ENCODE data around the gene MRFAP1L1.
"Not testable (repeated sequence)": the region's sequence is repeated elsewhere in the genome, so short reads cannot be mapped to it uniquely, and the experiment has no call there.

The MRFAP1L1 gene

GRCh38 chr4:6728320-6729029 is 18.8 kb upstream of the MRFAP1L1 start:
- Mint-ChIP-seq H3K4me1 (peaks cover 10% of the 10 kb centered on the region), H3K27me3 (peaks cover 4% of the 10 kb centered on the region), H3K4me3 (no peak overlapping the region), H3K9me3 (no peaks in the 10 kb centered on the region), H3K36me3 (no peaks in the 10 kb centered on the region), H3K27ac (peak overlapping the region; percentile 19)
- no peak for DNase-seq
- CTCF ChIA-PET = interaction anchor here (0.5 to 1.5 kb wide), 4 partner anchors 21 to 146 kb away, joined by 3 to 6 read pairs (median 3); no protein-coding TSS in a partner anchor

- CTCF ChIA-PET = interaction anchor here (0.5 to 2.0 kb wide), 2 partner anchors 22 to 146 kb away, joined by 3 to 13 read pairs; no protein-coding TSS in a partner anchor
- Mint-ChIP-seq H3K9me3 (no peaks in the 10 kb centered on the region), H3K27ac (no peak overlapping the region), H3K27me3 (peaks cover 4% of the 10 kb centered on the region), H3K36me3 (no peaks in the 10 kb centered on the region), H3K4me1 (peaks cover 10% of the 10 kb centered on the region), H3K4me3 (no peak overlapping the region)
- DNase-seq = no peak
Measured at GRCh38 chr4:6727943-6728250, 18.2 kb upstream of the MRFAP1L1 start.

GRCh38 chr4:6727081-6727942 is 17.6 kb upstream of the MRFAP1L1 start:
- Mint-ChIP-seq H3K36me3 (no peaks in the 10 kb centered on the region), H3K27ac (no peak overlapping the region), H3K9me3 (no peaks in the 10 kb centered on the region), H3K27me3 (peaks cover 4% of the 10 kb centered on the region), H3K4me1 (peaks cover 10% of the 10 kb centered on the region), H3K4me3 (no peak overlapping the region)
- CTCF ChIA-PET = interaction anchor here (0.5 to 2.0 kb wide), 2 partner anchors 22 to 146 kb away, joined by 3 to 13 read pairs; no protein-coding TSS in a partner anchor
- no peak for DNase-seq

GRCh38 chr4:6725427-6725961 is 15.8 kb upstream of the MRFAP1L1 start:
- not testable (repeated sequence) for H3K36me3 Mint-ChIP-seq, H3K27ac Mint-ChIP-seq, H3K9me3 Mint-ChIP-seq, DNase-seq, H3K4me3 Mint-ChIP-seq, H3K27me3 Mint-ChIP-seq
- peaks cover 15% of the 10 kb centered on the region for H3K4me1 Mint-ChIP-seq
- CTCF ChIA-PET = interaction anchor here (1.3 kb wide), 1 partner anchor 59 kb away, joined by 3 read pairs; no protein-coding TSS in a partner anchor

GRCh38 chr4:6724421-6725111 is 14.9 kb upstream of the MRFAP1L1 start:
- Mint-ChIP-seq H3K4me3 (no peak overlapping the region), H3K9me3 (no peaks in the 10 kb centered on the region), H3K27me3 (peaks cover 7% of the 10 kb centered on the region), H3K4me1 (peaks cover 19% of the 10 kb centered on the region), H3K36me3 (no peaks in the 10 kb centered on the region), H3K27ac (no peak overlapping the region)
- CTCF ChIA-PET = interaction anchor here (1.0 to 1.3 kb wide), 3 partner anchors 60 to 347 kb away, joined by 3 to 6 read pairs (median 3); no protein-coding TSS in a partner anchor
- DNase-seq = no peak

- peaks cover 3% of the 10 kb centered on the region for H3K36me3 Mint-ChIP-seq
- H3K27ac Mint-ChIP-seq = no peak overlapping the region
- CTCF ChIA-PET = interaction anchor here (1.0 to 1.3 kb wide), 3 partner anchors 60 to 347 kb away, joined by 3 to 6 read pairs (median 3); no protein-coding TSS in a partner anchor
- no peak overlapping the region for H3K4me3 Mint-ChIP-seq
- peaks cover 7% of the 10 kb centered on the region for H3K27me3 Mint-ChIP-seq
- DNase-seq = no peak
- peaks cover 27% of the 10 kb centered on the region for H3K4me1 Mint-ChIP-seq
- no peaks in the 10 kb centered on the region for H3K9me3 Mint-ChIP-seq
Measured at GRCh38 chr4:6723851-6724250, 14.2 kb upstream of the MRFAP1L1 start.

GRCh38 chr4:6722891-6723290 is 13.2 kb upstream of the MRFAP1L1 start:
- Mint-ChIP-seq H3K4me1 (peaks cover 25% of the 10 kb centered on the region), H3K27me3 (peaks cover 7% of the 10 kb centered on the region), H3K9me3 (no peaks in the 10 kb centered on the region), H3K27ac (no peak overlapping the region), H3K4me3 (no peak overlapping the region), H3K36me3 (peaks cover 9% of the 10 kb centered on the region)
- no peak for DNase-seq
- CTCF ChIA-PET = interaction anchor here (1.1 kb wide), 1 partner anchor 21 kb away, joined by 3 read pairs; no protein-coding TSS in a partner anchor

- CTCF ChIA-PET = interaction anchor here (0.8 to 6.6 kb wide), 7 partner anchors 9 to 361 kb away, joined by 3 to 159 read pairs (median 5); no protein-coding TSS in a partner anchor
- peaks cover 7% of the 10 kb centered on the region for H3K27me3 Mint-ChIP-seq
- no peaks in the 10 kb centered on the region for H3K9me3 Mint-ChIP-seq
- peaks cover 9% of the 10 kb centered on the region for H3K36me3 Mint-ChIP-seq
- no peak overlapping the region for H3K27ac Mint-ChIP-seq
- DNase-seq = no peak
- peaks cover 25% of the 10 kb centered on the region for H3K4me1 Mint-ChIP-seq
- no peak overlapping the region for H3K4me3 Mint-ChIP-seq
Measured at GRCh38 chr4:6721121-6721520, 11.5 kb upstream of the MRFAP1L1 start.

- CTCF ChIA-PET = interaction anchor here (0.8 to 6.6 kb wide), 22 partner anchors 10 to 362 kb away, joined by 3 to 159 read pairs (median 4); partner anchors contain the start of gene GRPEL1
- Mint-ChIP-seq H3K27ac (no peak overlapping the region), H3K36me3 (peaks cover 9% of the 10 kb centered on the region), H3K9me3 (no peaks in the 10 kb centered on the region), H3K4me3 (no peak overlapping the region), H3K4me1 (peaks cover 31% of the 10 kb centered on the region), H3K27me3 (peaks cover 7% of the 10 kb centered on the region)
- peak; percentile 87 for DNase-seq
Measured at GRCh38 chr4:6720202-6720699, 10.6 kb upstream of the MRFAP1L1 start.

GRCh38 chr4:6719611-6720179 is 10.0 kb upstream of the MRFAP1L1 start:
- H3K36me3 Mint-ChIP-seq = peaks cover 9% of the 10 kb centered on the region
- CTCF ChIA-PET = interaction anchor here (0.9 to 6.6 kb wide), 19 partner anchors 10 to 363 kb away, joined by 3 to 159 read pairs (median 5); partner anchors contain the start of gene GRPEL1
- peaks cover 35% of the 10 kb centered on the region for H3K4me1 Mint-ChIP-seq
- DNase-seq = no peak
- H3K4me3 Mint-ChIP-seq = no peak overlapping the region
- no peaks in the 10 kb centered on the region for H3K9me3 Mint-ChIP-seq
- H3K27me3 Mint-ChIP-seq = peaks cover 7% of the 10 kb centered on the region
- no peak overlapping the region for H3K27ac Mint-ChIP-seq

- DNase-seq = no peak
- H3K4me1 Mint-ChIP-seq = peaks cover 35% of the 10 kb centered on the region
- no peak overlapping the region for H3K4me3 Mint-ChIP-seq
- CTCF ChIA-PET = interaction anchor here (0.8 to 6.6 kb wide), 14 partner anchors 16 to 382 kb away, joined by 3 to 159 read pairs (median 8); partner anchors contain the start of gene GRPEL1
- no peaks in the 10 kb centered on the region for H3K9me3 Mint-ChIP-seq
- peaks cover 9% of the 10 kb centered on the region for H3K36me3 Mint-ChIP-seq
- no peak overlapping the region for H3K27ac Mint-ChIP-seq
- peaks cover 7% of the 10 kb centered on the region for H3K27me3 Mint-ChIP-seq
Measured at GRCh38 chr4:6718932-6719610, 9.4 kb upstream of the MRFAP1L1 start.

- Mint-ChIP-seq H3K36me3 (peaks cover 14% of the 10 kb centered on the region), H3K4me1 (peaks cover 35% of the 10 kb centered on the region), H3K4me3 (peak overlapping the region; percentile 89), H3K27ac (peak overlapping the region; percentile 89), H3K9me3 (peaks cover 4% of the 10 kb centered on the region), H3K27me3 (peaks cover 13% of the 10 kb centered on the region)
- DNase-seq = no peak
- CTCF ChIA-PET = interaction anchor here (0.7 to 6.6 kb wide), 13 partner anchors 9 to 384 kb away, joined by 3 to 159 read pairs (median 5); a partner anchor contains a TSS
Measured at GRCh38 chr4:6716958-6717655, 7.4 kb upstream of the MRFAP1L1 start.

Data from activated naive CD4-positive, alpha-beta T cell treated with anti-CD3 and anti-CD28 coated beads, Interleukin-2, amount 10 ng/mL, durations not matched to agents 7 days and 5 days (primary cell).